ENCODE data around the gene POLR2L. TPM values are rescaled to one million over a fixed set of nuclear protein-coding genes. Genes with fewer than 3 reads are reported as not detected.

POLR2L gene
- total and polyA plus RNA-seq, 2 of the 13 experiments (the other 11 are each of a cell fraction or from before 2014, with no cell fraction given), result 104 to 114 TPM

- Histone ChIP-seq H3K4me3 (replicated peaks in 1 of 3; ENCODE audit: insufficient read depth in 1 of 3, low read depth in 2 of 3, low read length in 3 of 3) (no peak overlapping the region), H3K9me3 (ENCODE audit: low read length) (no peaks in the 10 kb centered on the region), H3K4me1 (ENCODE audit: insufficient read depth, low read length) (peaks cover 55% of the 10 kb centered on the region), H3K27ac (ENCODE audit: extremely low read length, insufficient read depth, low read length) (no peak overlapping the region), H3K9ac (ENCODE audit: insufficient read depth, low read depth, low read length) (no peak overlapping the region), H3K79me2 (ENCODE audit: insufficient read depth, low read length) (peaks cover 20% of the 10 kb centered on the region), H2AFZ (ENCODE audit: low read length) (no peak overlapping the region), H3K36me3 (replicated peaks in 1 of 2; ENCODE audit: control insufficient read depth in 1 of 2, insufficient read depth in 2 of 2, low read length in 2 of 2) (peaks cover 8 to 22% of the 10 kb centered on the region in 2 experiments; a peak in 4 of 5 replicates), H3K27me3 (ENCODE audit: control insufficient read depth in 1 of 2, insufficient read depth in 2 of 2, low read length in 2 of 2) (no peaks in the 10 kb centered on the region; a peak in 1 of 5 replicates), H4K20me1 (ENCODE audit: insufficient read depth, low read length) (peaks cover 20% of the 10 kb centered on the region), H3K4me2 (ENCODE audit: low read depth, low read length) (no peak overlapping the region)
- no peak for FAIRE-seq
- in situ Hi-C loops (cut with HindIII; ENCODE audit: extremely low pct_ligation_motif_present, low pct_unique_long_range_greater_than_20kb), result no loop called here
- no peak for ATAC-seq
- no peak for DNase-seq (ENCODE audit: low spot score)
- POLR2A ChIA-PET, result interaction anchor here (1.1 to 11.6 kb wide), 3 partner anchors 15 to 118 kb away, joined by 3 to 141 read pairs (median 5); partner anchors contain the start of genes EPS8L2, POLR2L, RPLP2 and TSPAN4
- WGBS (ENCODE audit: low lambda C conversion rate), result 98% methylated on average over 31 of the region's 59 CpGs
- intact Hi-C loops (cut with micrococcal nuclease; ENCODE audit: unreplicated experiment), result no loop called here
- peak; percentile 21 for TF ChIP-seq AGO2 (optimal IDR thresholded peaks at IDR 0.05; ENCODE audit: low read depth, low read length)
- 0 out of 2 replicates have a peak, but pooled peaks have one; percentile 12 for TF ChIP-seq HOXA3 (CRISPR knock-in tag; IDR thresholded peaks at IDR 0.05)
- peak; percentile 72 for TF ChIP-seq RBFOX2 (IDR thresholded peaks at IDR 0.05; ENCODE audit: low read depth, low read length)
- no peak for TF ChIP-seq ZKSCAN5 (CRISPR knock-in tag; IDR thresholded peaks at IDR 0.05)
- TF ChIP-seq DNMT3B (CRISPR knock-in tag; conservative IDR thresholded peaks at IDR 0.05), result no peak
- no peak for TF ChIP-seq ZNF83 (CRISPR knock-in tag; IDR thresholded peaks at IDR 0.05; ENCODE audit: borderline replicate concordance)
- TF ChIP-seq ATF7 (IDR thresholded peaks at IDR 0.05), result no peak
- TF ChIP-seq ATF7 (CRISPR knock-in tag; IDR thresholded peaks at IDR 0.05), result no peak
- no TSS peak for BruUV-seq (replicated peaks)
- CTCF ChIA-PET (ENCODE audit: low intra/inter-chr PET ratio, low total read pairs), result no interaction called here
Observed at GRCh38 chr11:824292-824880, 17.9 kb downstream of the POLR2L start.
